ENCODE results near the gene PCCA.

DNA sequence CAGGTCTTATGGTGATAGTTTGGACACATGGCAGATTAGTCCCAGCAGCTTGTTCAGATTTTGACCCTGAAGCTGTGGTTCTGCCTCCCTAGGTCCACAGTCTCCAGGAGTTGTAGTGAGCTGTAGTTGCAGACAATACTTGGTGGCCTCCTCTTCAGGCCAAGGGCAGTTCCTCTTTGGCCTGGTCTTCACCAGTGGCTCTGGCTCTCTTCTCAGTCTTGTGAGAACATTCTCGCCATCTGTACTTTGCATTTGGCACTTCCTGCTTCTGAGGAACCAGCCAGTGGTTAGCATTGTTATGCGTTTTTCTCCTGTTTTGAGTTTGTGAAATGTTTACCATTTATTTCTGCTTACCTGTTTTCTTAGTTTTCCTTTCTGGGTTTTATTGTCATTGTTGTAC is 40.7 kb downstream of the PCCA start:
- TF ChIP-seq GATA2 (IDR thresholded peaks at IDR 0.05; ENCODE audit: low read depth, low read length), result no peak
- no peak for TF ChIP-seq GATA3 (IDR thresholded peaks at IDR 0.05; ENCODE audit: low read depth, low read length)

Data from SH-SY5Y (cell line).